Ovary (tissue), 9 donors: ENCODE results near the gene CYP4F3. TPM values are rescaled to one million over a fixed set of nuclear protein-coding genes. Genes with fewer than 3 reads are reported as not detected.

Experiments
- DNase-seq, 5 donors: peaks; one replicate each; pipeline ENCODE4 v3.0.0-alpha.2; 2019 to 2020
- H3K27ac ChIP-seq, 2 donors: fragments of 200-600 bp; one replicate each; pipeline versions ENCODE4 v1.5.1 to v1.8.0; 2019 to 2022
- H3K27me3 ChIP-seq: fragments of 200-600 bp; one replicate; pipeline ENCODE4 v1.8.0; 2022
- H3K36me3 ChIP-seq: fragments of 200-600 bp; sonication (generic); one replicate; pipeline ENCODE4 v1.5.1; 2019
- H3K4me1 ChIP-seq: one replicate; pipeline ENCODE4 v1.8.1; 2013; ENCODE audit warnings: mild to moderate bottlenecking, moderate library complexity; ENCODE audit not compliant: insufficient read depth
- H3K4me3 ChIP-seq: fragments of 200-600 bp; sonication (generic); one replicate; pipeline ENCODE4 v1.5.1; 2017
- H3K9me3 ChIP-seq, 2 donors: fragments of 200-600 bp in 1 of 2; sonication (generic) in 1 of 2; one replicate each; pipeline versions ENCODE4 v1.5.1 to v1.8.1; 2013 to 2019; ENCODE audit warnings: mild to moderate bottlenecking in 1 of 2, moderate library complexity in 1 of 2
- CTCF ChIP-seq, 3 donors: fragments of 450-650 bp in 2 of 3; fragments of 200-600 bp in 1 of 3; IDR thresholded peaks; one replicate each; pipeline versions ENCODE4 v1.5.1 to v1.8.0; 2016 to 2022; ENCODE audit warnings: antibody characterized with exemption in 3 of 3, mild to moderate bottlenecking in 1 of 3
- EP300 ChIP-seq: sonication (generic); formaldehyde crosslinking; IDR thresholded peaks from one replicate; pipeline ENCODE4 v1.6.1; 2017; ENCODE audit warnings: antibody characterized with exemption
- POLR2A ChIP-seq: fragments of 450-650 bp; IDR thresholded peaks from one replicate; pipeline ENCODE4 v1.6.1; 2017; ENCODE audit warnings: antibody characterized with exemption, mild to moderate bottlenecking, moderate library complexity
- WGBS, 3 donors: extraction: QIAGEN DNeasy Blood & Tissue Kit in 1 of 3; methylation state at CpG; one replicate each; pipeline versions ENCODE4 v1.1.5 to v1.1.7; 2013 to 2017; 5-methylcytosine and 5-hydroxymethylcytosine counted together
- intact Hi-C, 4 donors: fragments of 100-400 bp; cut with DNase I; formaldehyde crosslinking; loops; one replicate each; pipeline versions ENCODE4 v1.11.0 to v1.15.1; 2022 to 2023
- polyA plus RNA-seq, 2 donors: library from polyadenylated mRNA; stranded (reverse); fragments of 200-250 nt in 1 of 2; fragments of 350-450 nt in 1 of 2; fragmentation: Illumina TruSeq in 1 of 2; extraction: RNeasy Lipid Tissue Mini Kit (QIAGEN cat#74804) in 1 of 2; gene quantifications; one replicate each; pipeline ENCODE4 v1.2.3, GENCODE V29; 2013 to 2014
- total RNA-seq, 7 donors: library from RNA; depleted of rRNA in 2 of 7; stranded (reverse); fragments of >200 nt in 2 of 7; fragmentation: NEBNext Ultra II Directional in 3 of 7; extraction: Animal tissue kit (Norgen Biotek cat#: 25700) in 3 of 7; gene quantifications; one replicate each; pipeline versions ENCODE4 v1.1.0 to v1.2.4, GENCODE V29; 2016 to 2023
- donor health status: DM: no; HTN: no; CAD: no; lungs with moderate emphysema.
- donor health status: DM: no; HTN: no; CAD: no.
- donor health status: Bipolar disorder and iron deficiency.
- donor health status: DM: yes; HTN: yes; CAD: no.
- donor health status: DM: no; HTN: no; CAD: no.
- donor health status: DM: yes; HTN: yes; CAD: no.

The CYP4F3 gene
- total and polyA plus RNA-seq, 9 donors: 0.13 to 1.8 (median 0.36) TPM; not detected in 2

GRCh38 chr19:15629003-15629880 is 11.5 kb upstream of the CYP4F3 start:
- TF ChIP-seq CTCF (IDR thresholded peaks at IDR 0.05) (peak; percentile 72 to 83 (median 83)), POLR2A (no peak)
- Histone ChIP-seq H3K9me3 (no peaks in the 10 kb centered on the region), H3K27me3 (no peaks in the 10 kb centered on the region), H3K36me3 (no peaks in the 10 kb centered on the region), H3K4me3 (no peak overlapping the region), H3K27ac (no peak overlapping the region), H3K4me1 (no peaks in the 10 kb centered on the region)
- 2 to 13% (median 13%) methylated on average over 21 to 25 of the region's 25 CpGs for WGBS, 3 donors
- DNase-seq: peak; percentile 57 to 84 (median 79)
- intact Hi-C loops: loop anchor here in 2 of 4 donors (5.0 to 10.0 kb wide), 2 partner anchors 406 to 553 kb away; no protein-coding TSS in a partner anchor

GRCh38 chr19:15631817-15632216 is 8.9 kb upstream of the CYP4F3 start:
- no peaks in the 10 kb centered on the region for H3K27me3 ChIP-seq
- TF ChIP-seq EP300 (no peak), POLR2A (no peak), CTCF (IDR thresholded peaks at IDR 0.05) (no peak)
- no peak for DNase-seq
- no peaks in the 10 kb centered on the region for H3K36me3 ChIP-seq
- H3K9me3 ChIP-seq: no peaks in the 10 kb centered on the region
- H3K27ac ChIP-seq: no peak overlapping the region
- no peak overlapping the region for H3K4me3 ChIP-seq
- 1 to 3% (median 1%) methylated on average over 9 of the region's 9 CpGs for WGBS, 3 donors
- intact Hi-C loops: no loop called here
- H3K4me1 ChIP-seq: no peaks in the 10 kb centered on the region

GRCh38 chr19:15633082-15633835 is 7.4 kb upstream of the CYP4F3 start:
- 48 to 57% (median 51%) methylated on average over 5 of the region's 5 CpGs for WGBS, 3 donors
- intact Hi-C loops: no loop called here
- Histone ChIP-seq H3K27me3 (no peaks in the 10 kb centered on the region), H3K27ac (no peak overlapping the region), H3K4me3 (no peak overlapping the region), H3K9me3 (no peaks in the 10 kb centered on the region), H3K36me3 (no peaks in the 10 kb centered on the region), H3K4me1 (no peaks in the 10 kb centered on the region)
- no peak for TF ChIP-seq EP300
- TF ChIP-seq CTCF (IDR thresholded peaks at IDR 0.05): no peak
- no peak for TF ChIP-seq POLR2A
- DNase-seq: no peak

GRCh38 chr19:15634105-15634504 is 6.6 kb upstream of the CYP4F3 start:
- H3K36me3 ChIP-seq: no peaks in the 10 kb centered on the region
- 58 to 73% (median 68%) methylated on average over 3 of the region's 3 CpGs for WGBS, 3 donors
- H3K4me1 ChIP-seq: no peaks in the 10 kb centered on the region
- no peak for TF ChIP-seq CTCF (IDR thresholded peaks at IDR 0.05)
- TF ChIP-seq EP300: no peak
- TF ChIP-seq POLR2A: no peak
- no peak for DNase-seq
- no peaks in the 10 kb centered on the region for H3K27me3 ChIP-seq
- H3K4me3 ChIP-seq: no peak overlapping the region
- intact Hi-C loops: no loop called here
- H3K9me3 ChIP-seq: no peaks in the 10 kb centered on the region
- H3K27ac ChIP-seq: no peak overlapping the region
